NAMALWA (cell line): ENCODE data around the gene PTPN1.
"Not testable (repeated sequence)": the region's sequence is repeated elsewhere in the genome, so short reads cannot be mapped to it uniquely, and the experiment has no call there.

Experiments used
- DNase-seq: peaks from one replicate; pipeline ENCODE4 v3.0.0-alpha.2; 2015; ENCODE audit warnings: low spot score

The PTPN1 gene

GRCh38 chr20:50610212-50610718 lies 100.1 kb downstream of the PTPN1 start:
- peak; percentile 47 for DNase-seq

DNA sequence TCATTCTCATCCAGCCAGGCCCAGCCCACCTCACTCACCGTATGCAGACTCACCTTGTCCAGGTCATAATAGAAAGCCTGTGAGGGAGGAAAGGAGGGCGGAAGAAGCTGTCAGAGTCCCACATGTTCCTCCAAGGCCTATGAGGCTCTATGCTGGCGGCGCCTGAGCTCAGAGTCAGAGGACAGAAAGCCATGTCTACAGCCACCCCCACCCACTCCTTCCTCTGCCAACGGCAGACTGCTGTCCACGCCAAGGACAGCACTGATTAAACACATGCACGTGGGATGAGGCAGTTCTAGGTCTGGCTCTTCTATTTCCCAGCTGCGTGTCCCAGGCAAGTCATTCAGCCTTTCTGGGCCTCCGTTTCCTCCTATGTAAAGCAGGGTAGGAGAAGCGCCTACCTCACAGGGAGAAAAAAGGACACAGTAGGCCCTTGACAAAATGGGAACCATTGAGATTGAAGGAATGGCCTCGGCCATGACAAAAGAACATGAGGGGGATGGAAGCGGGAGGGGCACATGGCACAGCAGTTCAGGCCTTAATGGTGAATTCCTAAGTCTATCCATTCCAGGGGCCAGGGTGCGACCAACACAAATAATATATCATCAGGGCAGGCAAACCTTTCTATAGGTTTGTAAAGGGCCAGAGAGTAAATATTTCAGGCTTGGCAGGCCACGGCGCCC lies 101.1 kb downstream of the PTPN1 start:
- no peak for DNase-seq

GRCh38 chr20:50613438-50614169 lies 103.4 kb downstream of the PTPN1 start:
- no peak for DNase-seq

DNA sequence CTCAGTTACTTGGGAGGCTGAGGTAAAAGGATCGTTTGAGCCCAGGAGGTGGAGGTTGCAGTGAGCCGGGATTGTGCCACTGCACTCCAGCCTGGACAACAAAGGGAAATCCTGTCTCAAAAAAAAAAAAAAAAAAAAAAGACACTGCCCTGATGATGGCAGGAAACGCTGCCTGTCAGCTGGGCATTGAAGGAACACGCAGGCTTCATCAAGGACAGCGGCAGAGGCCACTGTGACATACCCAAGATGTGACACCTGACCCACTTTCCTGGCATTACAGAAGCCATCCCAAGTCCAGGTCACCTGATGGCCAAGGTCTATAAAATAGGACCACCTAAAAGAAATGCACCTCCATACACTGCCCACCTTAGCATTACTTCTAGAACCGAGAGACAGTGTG lies 105.2 kb downstream of the PTPN1 start:
- no peak for DNase-seq

DNA sequence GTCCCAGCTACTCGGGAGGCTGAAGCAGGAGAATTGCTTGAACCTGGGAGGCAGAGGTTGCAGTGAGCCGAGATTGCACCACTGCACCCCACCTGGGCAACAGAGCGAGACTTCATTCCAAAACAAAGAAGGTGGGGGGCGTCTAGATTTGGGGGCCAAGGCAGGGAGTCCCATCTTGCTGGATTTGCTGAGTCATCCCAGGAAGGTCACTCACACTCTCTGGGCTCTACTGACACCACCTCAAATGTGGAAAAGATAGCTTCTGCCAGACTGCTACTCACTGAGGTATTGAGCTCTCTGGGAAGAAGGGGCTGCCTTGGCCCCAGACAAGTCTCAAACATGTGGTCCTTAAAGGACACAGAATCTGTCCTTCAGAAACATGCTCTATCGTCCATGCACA lies 106.8 kb downstream of the PTPN1 start:
- DNase-seq, result no peak

GRCh38 chr20:50618537-50618936 lies 108.4 kb downstream of the PTPN1 start:
- DNase-seq, result no peak

GRCh38 chr20:50620459-50620858 lies 110.3 kb downstream of the PTPN1 start:
- not testable (repeated sequence) for DNase-seq

DNA sequence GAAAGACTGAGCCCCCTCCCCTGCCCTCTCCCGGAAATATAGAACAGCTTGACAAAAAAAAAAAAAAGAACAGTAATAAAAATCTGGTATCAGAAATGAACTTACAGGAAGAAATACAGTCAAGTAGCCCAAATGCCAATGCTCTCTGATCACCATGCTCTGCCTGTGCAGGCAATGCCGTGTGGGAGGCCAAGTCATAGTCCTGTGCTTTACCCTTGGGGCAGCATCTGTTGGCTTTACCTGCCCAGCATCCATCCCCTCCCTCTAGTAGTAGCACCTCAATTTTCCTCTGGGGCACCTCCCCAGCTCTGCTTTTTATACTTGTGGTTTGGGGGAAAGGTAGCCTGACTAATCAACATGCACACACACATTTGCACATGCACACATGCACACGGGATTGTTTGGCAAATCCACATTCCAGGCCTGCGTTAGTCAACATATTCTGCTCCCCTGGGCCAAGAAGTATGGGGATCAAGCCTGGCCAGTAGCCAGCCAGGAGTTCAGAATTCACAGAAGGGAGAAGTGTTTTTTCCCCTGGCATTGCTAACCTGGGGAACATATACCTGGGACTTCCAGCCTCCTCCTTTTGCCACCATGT lies 111.0 kb downstream of the PTPN1 start:
- DNase-seq, result no peak

DNA sequence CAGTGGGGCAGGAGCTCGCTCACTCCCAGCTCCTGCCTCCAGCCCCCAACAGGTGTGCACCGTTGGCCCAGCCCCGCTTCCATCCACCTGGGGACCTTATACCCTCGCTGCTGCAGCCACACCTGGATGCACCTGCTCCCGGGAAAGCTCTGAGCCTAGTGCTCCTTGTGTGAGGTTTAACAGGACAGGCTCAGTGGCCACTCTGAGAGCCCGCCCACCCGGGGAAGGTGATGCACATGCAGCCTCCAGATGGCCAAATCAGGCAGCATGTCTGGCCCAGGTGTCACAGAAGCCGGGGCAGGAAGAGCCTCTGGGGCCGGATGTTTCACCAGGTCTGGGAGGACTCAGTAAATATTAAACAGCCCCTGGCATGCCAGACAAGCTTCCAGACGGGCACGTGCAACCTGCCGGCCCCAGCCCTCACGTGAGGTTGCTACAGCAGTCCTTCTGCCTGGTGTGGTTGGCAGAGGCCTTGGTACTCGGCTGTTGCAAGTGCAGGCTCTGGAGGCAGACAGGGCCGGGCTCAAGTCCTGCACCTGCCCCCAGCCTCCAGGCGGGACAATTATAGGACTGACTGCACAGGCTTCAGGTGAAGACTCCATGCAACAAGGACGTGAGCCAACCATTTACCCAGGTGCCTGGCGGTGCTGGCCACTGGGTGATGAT lies 114.3 kb downstream of the PTPN1 start:
- DNase-seq, result peak; percentile 54

- peak; percentile 64 for DNase-seq
Measured at GRCh38 chr20:50625986-50626677, 115.9 kb downstream of the PTPN1 start.

DNA sequence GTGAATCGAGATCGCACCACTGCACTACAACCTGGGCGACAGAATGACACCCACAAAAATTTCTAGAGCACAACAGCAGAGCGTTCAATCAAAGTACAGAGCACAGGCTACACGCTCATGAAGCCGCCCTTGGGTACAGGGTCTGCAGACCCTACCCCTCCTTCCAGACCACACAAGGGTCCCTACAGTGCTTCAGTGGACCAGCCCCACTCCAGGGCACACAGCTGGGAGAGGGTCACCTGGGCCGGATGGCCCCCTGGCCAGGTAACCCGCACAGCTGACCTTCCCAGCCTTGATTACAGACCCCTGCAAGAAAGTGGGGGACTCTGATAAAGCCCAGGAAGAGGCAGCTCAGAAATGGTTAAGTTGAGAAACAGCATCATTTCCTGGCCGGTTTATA lies 117.6 kb downstream of the PTPN1 start:
- DNase-seq, result no peak

- peak; percentile 65 for DNase-seq
Measured at GRCh38 chr20:50628332-50628731, 118.1 kb downstream of the PTPN1 start.

- DNase-seq, result no peak
Measured at GRCh38 chr20:50628853-50629669, 118.9 kb downstream of the PTPN1 start.

GRCh38 chr20:50629670-50630045 lies 119.5 kb downstream of the PTPN1 start:
- no peak for DNase-seq

GRCh38 chr20:50630578-50631263 lies 120.5 kb downstream of the PTPN1 start:
- DNase-seq, result no peak

DNA sequence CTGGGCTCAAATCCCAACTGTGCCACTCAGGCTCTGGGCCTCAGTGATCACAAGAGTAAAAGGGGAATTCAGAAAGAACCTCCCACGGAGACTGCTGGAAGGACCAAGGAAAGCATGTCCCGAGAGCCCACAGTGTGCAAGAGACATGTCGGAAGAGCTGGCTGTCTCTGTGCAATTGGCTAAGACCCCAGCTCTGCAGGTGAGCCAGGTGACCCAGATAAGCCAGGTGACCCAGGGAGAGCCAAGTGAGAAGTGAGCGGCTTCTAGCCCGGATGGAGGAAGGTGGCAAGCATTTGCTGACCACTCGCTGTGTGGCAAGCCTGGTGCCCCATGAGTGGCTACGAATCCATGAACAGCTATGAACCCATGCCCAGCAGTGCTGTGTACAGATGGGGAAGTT lies 122.1 kb downstream of the PTPN1 start:
- no peak for DNase-seq

DNA sequence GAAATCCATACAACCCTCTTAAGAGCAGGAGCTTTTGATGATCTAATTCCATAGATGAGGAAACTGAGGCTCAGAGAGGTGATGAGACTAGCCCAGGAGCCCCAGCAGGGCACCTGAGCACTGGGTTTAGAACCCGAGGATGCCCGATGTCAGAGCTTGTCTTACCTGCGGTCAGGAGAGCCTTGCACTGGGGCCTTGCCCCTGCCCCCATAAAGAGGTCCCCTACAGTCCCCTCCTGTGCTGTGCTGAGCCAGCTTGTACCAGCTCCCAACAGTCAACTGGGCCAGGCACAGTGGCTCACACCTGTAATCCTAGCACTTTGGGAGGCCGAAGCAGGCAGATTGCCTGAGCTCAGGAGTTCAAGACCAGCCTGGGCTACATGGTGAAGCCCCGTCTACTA lies 122.5 kb downstream of the PTPN1 start:
- DNase-seq, result no peak

GRCh38 chr20:50633361-50633760 lies 123.2 kb downstream of the PTPN1 start:
- DNase-seq, result no peak

GRCh38 chr20:50634191-50634590 lies 124.0 kb downstream of the PTPN1 start:
- no peak for DNase-seq
